GM10847 (cell line): ENCODE results near the gene TSEN2.

ENCODE experiments used
- POLR2A ChIP-seq: IDR thresholded peaks from 2 replicates; pipeline ENCODE4 v1.6.1; 2011; ENCODE audit not compliant: insufficient read length; ENCODE audit errors: extremely low read depth

Gene TSEN2

DNA sequence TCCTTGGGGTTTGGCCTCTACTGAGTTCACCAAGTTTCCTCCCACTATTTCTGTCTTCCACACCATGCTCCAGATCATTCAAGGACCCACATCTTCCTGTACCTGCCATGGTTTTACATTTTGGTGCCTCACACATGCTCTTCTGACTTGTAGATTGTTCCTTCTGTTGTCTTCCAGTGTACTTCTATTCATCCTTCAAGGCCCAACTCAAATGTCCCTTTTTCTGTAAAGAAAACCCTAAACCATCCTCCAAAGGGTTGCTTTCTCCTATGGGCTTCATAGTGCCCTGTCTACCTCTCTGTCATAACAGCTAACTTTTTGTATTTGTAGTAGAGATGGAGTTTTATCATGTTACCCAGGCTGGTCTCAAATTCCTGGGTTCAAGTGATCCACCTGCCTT, 20.1 kb upstream of the TSEN2 start:
- no peak for TF ChIP-seq POLR2A

DNA sequence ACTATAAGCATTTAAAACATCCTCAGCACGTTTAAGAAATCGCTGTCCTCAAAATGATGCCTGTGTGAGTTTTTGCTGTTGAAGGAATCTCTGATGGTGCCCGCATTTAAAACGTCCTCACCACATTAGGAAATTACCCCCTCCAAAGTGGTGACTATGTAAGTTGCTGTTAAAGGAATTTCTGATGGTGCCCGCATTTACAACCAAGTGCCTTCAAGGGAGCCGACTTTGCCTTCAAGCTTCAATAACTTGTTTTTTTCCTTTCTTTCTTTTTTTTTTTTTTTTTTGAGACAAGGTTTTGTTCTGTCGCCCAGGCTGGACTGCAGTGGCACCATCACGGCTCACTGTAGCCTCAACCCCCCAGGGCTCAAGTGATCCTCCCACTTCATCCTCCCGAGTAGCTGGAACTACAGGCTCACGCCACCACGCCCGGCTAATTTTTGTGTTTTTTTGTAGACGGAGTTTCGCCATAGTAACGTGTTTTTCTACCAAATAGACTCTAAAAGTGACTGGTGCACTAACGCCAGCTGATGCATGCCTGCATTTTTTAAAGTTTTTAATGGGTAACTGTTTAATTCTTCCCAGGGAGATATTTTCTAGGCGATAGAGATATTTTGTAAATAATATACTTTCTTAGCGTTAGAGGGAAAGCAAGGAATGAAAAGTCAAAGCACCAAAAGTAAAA, 19.0 kb upstream of the TSEN2 start:
- TF ChIP-seq POLR2A = no peak

DNA sequence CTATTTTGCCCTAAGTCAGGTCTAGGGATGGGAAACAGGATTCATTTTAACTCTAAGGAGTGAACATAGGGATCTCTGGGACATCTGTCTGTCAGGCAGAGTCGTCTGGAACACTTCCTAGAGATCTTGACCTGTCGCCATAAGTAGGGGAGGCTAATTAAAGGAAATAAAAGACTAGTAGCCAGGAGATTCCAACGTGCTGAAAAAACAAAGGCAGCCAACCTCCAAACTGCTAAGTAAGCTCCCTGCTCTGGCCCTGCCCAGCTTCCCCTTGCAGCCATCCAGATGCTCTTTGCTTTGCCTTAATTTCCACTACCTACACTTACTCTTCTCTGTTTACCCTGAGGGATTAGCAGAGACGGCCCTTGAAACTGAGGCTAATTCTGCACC, 18.4 kb upstream of the TSEN2 start:
- no peak for TF ChIP-seq POLR2A

- TF ChIP-seq POLR2A = no peak
Measured at GRCh38 chr3:12467746-12468145, 16.5 kb upstream of the TSEN2 start.

- TF ChIP-seq POLR2A = no peak
Measured at GRCh38 chr3:12468276-12468675, 16.0 kb upstream of the TSEN2 start.

DNA sequence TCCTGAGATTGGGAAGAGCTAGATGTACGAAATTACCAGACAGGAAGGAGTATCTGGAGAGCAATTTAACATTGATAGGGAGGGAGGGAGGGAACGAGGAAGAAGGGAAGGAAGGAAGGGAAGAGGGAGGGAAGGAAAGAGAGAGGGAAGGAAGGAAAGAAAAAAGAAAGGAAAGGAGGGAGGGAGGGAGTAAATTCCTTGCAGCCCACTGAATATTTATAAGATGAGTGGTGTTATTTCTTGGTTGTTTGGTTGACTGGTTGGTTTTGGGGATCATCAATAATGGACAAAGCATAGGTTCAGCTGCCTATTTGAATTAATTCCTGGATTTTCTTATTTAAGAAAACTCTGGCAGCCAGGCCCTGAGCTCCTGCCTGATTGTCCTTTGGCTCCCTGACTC, 15.5 kb upstream of the TSEN2 start:
- TF ChIP-seq POLR2A = no peak

GRCh38 chr3:12470111-12470510, 14.2 kb upstream of the TSEN2 start:
- TF ChIP-seq POLR2A = no peak

- no peak for TF ChIP-seq POLR2A
Measured at GRCh38 chr3:12470680-12471079, 13.6 kb upstream of the TSEN2 start.

DNA sequence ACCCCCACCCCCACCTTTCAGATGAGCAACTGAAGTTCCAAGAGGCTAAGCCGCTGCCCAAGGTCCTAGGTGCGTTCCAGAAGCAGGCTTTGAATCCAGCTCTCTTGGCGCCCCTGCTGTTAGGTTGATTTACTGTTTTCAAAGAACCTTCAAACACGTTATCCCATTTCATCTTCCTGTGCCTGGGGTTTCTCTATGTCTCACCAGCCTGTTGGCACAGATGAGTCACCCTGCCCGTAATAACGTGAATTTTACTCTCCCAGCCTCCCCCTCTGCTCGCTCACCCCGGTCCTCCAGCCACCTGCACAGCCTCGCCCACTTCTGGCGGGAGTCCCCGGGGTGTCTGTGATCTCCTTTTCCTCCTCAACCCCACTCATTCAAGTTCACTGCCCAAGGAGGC, 13.0 kb upstream of the TSEN2 start:
- no peak for TF ChIP-seq POLR2A

- TF ChIP-seq POLR2A = no peak
Measured at GRCh38 chr3:12472000-12472610, 12.2 kb upstream of the TSEN2 start.

- TF ChIP-seq POLR2A = no peak
Measured at GRCh38 chr3:12472796-12473195, 11.5 kb upstream of the TSEN2 start.

GRCh38 chr3:12473511-12473910, 10.8 kb upstream of the TSEN2 start:
- no peak for TF ChIP-seq POLR2A

DNA sequence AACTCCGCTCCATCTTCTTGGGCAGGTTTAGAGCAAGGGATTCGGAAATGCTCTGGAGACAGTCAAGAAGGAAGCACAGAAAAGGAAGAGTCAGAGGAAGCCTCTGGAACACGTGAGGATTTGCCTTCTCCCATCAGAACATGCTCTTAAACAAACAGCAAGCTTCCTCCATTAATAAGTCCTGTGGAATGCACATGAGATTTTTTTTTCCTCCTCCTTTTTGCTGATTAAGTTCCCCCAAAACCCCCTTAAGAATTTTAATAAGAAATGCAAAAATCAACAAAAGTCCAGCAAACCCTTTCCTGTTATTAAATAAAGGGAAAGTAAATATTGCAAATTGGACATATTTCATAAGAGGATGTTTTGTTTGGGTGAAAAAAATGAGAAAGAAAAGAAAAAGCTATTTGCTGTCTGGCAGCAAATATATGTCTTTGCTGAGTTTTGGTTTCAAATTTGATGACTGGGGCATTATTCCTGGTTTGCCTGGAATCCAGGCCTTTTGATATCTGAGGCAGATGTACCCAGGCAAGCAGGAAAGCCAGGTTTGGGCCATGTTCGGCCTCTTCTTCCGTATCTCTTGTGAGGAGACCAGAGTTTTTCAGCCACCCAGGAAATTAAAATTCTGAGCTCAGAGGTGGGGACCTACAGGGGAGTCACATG, 7.9 kb upstream of the TSEN2 start:
- no peak for TF ChIP-seq POLR2A

GRCh38 chr3:12477256-12477655, 7.0 kb upstream of the TSEN2 start:
- no peak for TF ChIP-seq POLR2A

- TF ChIP-seq POLR2A = no peak
Measured at GRCh38 chr3:12478326-12478725, 6.0 kb upstream of the TSEN2 start.

DNA sequence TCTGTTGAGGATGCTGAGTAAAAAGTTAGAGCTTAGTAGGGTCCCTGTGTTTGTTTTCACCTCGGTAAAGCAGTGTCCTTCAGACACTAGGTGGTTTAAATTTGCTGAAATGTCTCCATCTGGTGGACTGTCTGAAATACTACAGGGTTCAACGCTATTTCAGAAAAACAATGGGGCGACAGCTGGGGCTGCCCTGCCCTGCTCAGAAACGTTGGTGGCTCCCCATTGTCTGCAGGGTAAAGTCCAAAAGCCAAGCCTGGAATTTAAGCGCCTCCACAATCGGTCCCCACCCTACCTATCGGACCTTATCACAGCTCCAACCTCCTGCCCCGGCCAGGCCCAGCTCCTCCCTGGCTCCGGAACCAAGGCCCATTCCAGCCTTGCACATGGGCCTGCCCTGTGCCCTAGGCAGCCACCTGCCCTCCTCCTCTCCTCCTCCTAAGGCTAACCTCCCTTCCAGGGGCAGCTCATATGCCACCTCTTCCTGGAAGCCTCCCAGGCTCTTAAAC, 4.3 kb upstream of the TSEN2 start:
- no peak for TF ChIP-seq POLR2A

GRCh38 chr3:12483410-12483809, 870 bp upstream of the TSEN2 start:
- TF ChIP-seq POLR2A = no peak

- TF ChIP-seq POLR2A = no peak
Measured at GRCh38 chr3:12483872-12484197, 445 bp upstream of the TSEN2 start.
